ENCODE measurements around the gene HIF1AN.

Gene HIF1AN

GRCh38 chr10:100522107-100522801, 13.5 kb upstream of the HIF1AN start:
- DNase-seq: no peak

GRCh38 chr10:100522945-100523344, 12.8 kb upstream of the HIF1AN start:
- DNase-seq: no peak

GRCh38 chr10:100524206-100524605, 11.5 kb upstream of the HIF1AN start:
- no peak for DNase-seq

GRCh38 chr10:100524638-100525037, 11.1 kb upstream of the HIF1AN start:
- DNase-seq: no peak

GRCh38 chr10:100528123-100528886, 7.4 kb upstream of the HIF1AN start:
- DNase-seq: no peak

- no peak for DNase-seq
Observed at GRCh38 chr10:100528921-100529474, 6.7 kb upstream of the HIF1AN start.

GRCh38 chr10:100529475-100530298, 6.1 kb upstream of the HIF1AN start, which contains the start of gene NDUFB8:
NDUFB8 (minus strand) TSS chr10:100529871; CDS start chr10:100529851, 20 bp downstream.
- DNase-seq: peak; percentile 86

- DNase-seq: no peak
Observed at GRCh38 chr10:100531761-100532160, 4.0 kb upstream of the HIF1AN start.

GRCh38 chr10:100534726-100535125, 1.0 kb upstream of the HIF1AN start:
- no peak for DNase-seq

GRCh38 chr10:100535338-100535714, 417 bp upstream of the HIF1AN start:
- DNase-seq: no peak

GRCh38 chr10:100537475-100537874, 1.7 kb downstream of the HIF1AN start:
- no peak for DNase-seq

GRCh38 chr10:100544950-100545349, 9.2 kb downstream of the HIF1AN start:
- no peak for DNase-seq

- no peak for DNase-seq
Observed at GRCh38 chr10:100551196-100551595, 15.5 kb downstream of the HIF1AN start.

GRCh38 chr10:100551738-100552137, 16.0 kb downstream of the HIF1AN start:
- no peak for DNase-seq

- no peak for DNase-seq
Observed at GRCh38 chr10:100553929-100554328, 18.2 kb downstream of the HIF1AN start.

- DNase-seq: no peak
Observed at GRCh38 chr10:100554902-100555301, 19.2 kb downstream of the HIF1AN start.

GRCh38 chr10:100560248-100560647, 24.5 kb downstream of the HIF1AN start:
- no peak for DNase-seq

GRCh38 chr10:100561005-100561404, 25.3 kb downstream of the HIF1AN start:
- no peak for DNase-seq

GRCh38 chr10:100562008-100562672, 26.4 kb downstream of the HIF1AN start:
- peak; percentile 86 for DNase-seq

GRCh38 chr10:100565206-100565985, 29.7 kb downstream of the HIF1AN start:
- no peak for DNase-seq

- no peak for DNase-seq
Observed at GRCh38 chr10:100566561-100566960, 30.8 kb downstream of the HIF1AN start.

- DNase-seq: no peak
Observed at GRCh38 chr10:100567249-100567648, 31.5 kb downstream of the HIF1AN start.

All from activated T-cell treated with anti-CD3 and anti-CD28 coated beads, Interleukin-2, amount 50 U/mL, for 1 hour (primary cell).